Measurements from ENCODE around the gene A4GALT. TPM values are rescaled to one million over a fixed set of nuclear protein-coding genes. Genes with fewer than 3 reads are reported as not detected.
A peak's percentile ranks its signal among the peaks of the same experiment; 100 is the strongest.

Gene A4GALT
- total and polyA plus RNA-seq, 10 of the 15 experiments (the other 5 are each of a cell fraction or from before 2014, with no cell fraction given) = 0.04 to 3.9 (median 2.3) TPM; not detected in 1

GRCh38 chr22:42769574-42770447 is 49.1 kb upstream of the A4GALT start:
- DNase-seq (ENCODE audit: low read depth, low spot score) = peak; percentile 44
- RAD21 ChIA-PET (ENCODE audit: unreplicated experiment) = interaction anchor here (1.0 to 3.0 kb wide), 5 partner anchors 17 to 418 kb away, joined by 3 to 14 read pairs (median 5); partner anchors contain the start of gene ARFGAP3
- no peaks in the 10 kb centered on the region for H3K9me3 ChIP-seq (replicated peaks; ENCODE audit: control insufficient read depth, insufficient read depth, low read length)
- peak overlapping the region; percentile 47 for H2AFZ ChIP-seq (ENCODE audit: control insufficient read depth, low read depth, low read length)
- no peaks in the 10 kb centered on the region for H4K20me1 ChIP-seq (ENCODE audit: control insufficient read depth, insufficient read depth)
- peak overlapping the region; percentile 28; the same call in 1 of the 2 replicates for H3K4me3 ChIP-seq
- peak; percentile 88 for FAIRE-seq
- POLR2A ChIA-PET = interaction anchor here (0.5 to 1.6 kb wide), 6 partner anchors 17 to 120 kb away, joined by 3 to 14 read pairs (median 4); no protein-coding TSS in a partner anchor
- SMC1A ChIA-PET (ENCODE audit: uncharacterized antibody, unreplicated experiment) = interaction anchor here (1.8 to 2.7 kb wide), 2 partner anchors 17 to 53 kb away, joined by 5 to 12 read pairs; no protein-coding TSS in a partner anchor
- H3K4me2 ChIP-seq (ENCODE audit: control insufficient read depth, insufficient read depth) = peak overlapping the region; percentile 97
- in situ Hi-C loops (cut with MboI) = no loop called here
- H3K27me3 ChIP-seq (replicated peaks in 1 of 2; ENCODE audit: control insufficient read depth in 2 of 2, insufficient read depth in 2 of 2, low read length in 1 of 2) = no peaks in the 10 kb centered on the region; a peak in 1 of 4 replicates
- peak; percentile 92 for ATAC-seq
- H3K4me1 ChIP-seq (ENCODE audit: control insufficient read depth, insufficient read depth, low read length) = peaks cover 43% of the 10 kb centered on the region
- 2% methylated on average over 49 of the region's 50 CpGs for WGBS (ENCODE audit: insufficient coverage, insufficient replicate concordance, low lambda C conversion rate, missing lambda C conversion rate)
- intact Hi-C loops (cut with micrococcal nuclease; ENCODE audit: unreplicated experiment) = loop anchor here (5.0 kb wide), 1 partner anchor 108 kb away; no protein-coding TSS in a partner anchor
- H3K36me3 ChIP-seq (ENCODE audit: control insufficient read depth in 2 of 2, insufficient read depth in 2 of 2, low read length in 1 of 2) = no peaks in the 10 kb centered on the region
- H3K9ac ChIP-seq (ENCODE audit: control insufficient read depth, insufficient read depth, low read length) = peak overlapping the region; percentile 35; the same call in 1 of the 2 replicates
- no TSS peak for BruUV-seq (replicated peaks)
- H3K79me2 ChIP-seq (ENCODE audit: control insufficient read depth, insufficient read depth, low read length) = no peaks in the 10 kb centered on the region
- CTCF ChIA-PET = interaction anchor here (0.8 to 1.4 kb wide), 5 partner anchors 9 to 120 kb away, joined by 3 to 4 read pairs (median 3); partner anchors contain the start of gene CYB5R3
- peak overlapping the region; percentile 70 for H3K27ac ChIP-seq (ENCODE audit: control insufficient read depth, insufficient read depth)
- TF ChIP-seq ZNF274 (IDR thresholded peaks at IDR 0.05; ENCODE audit: insufficient read depth, insufficient read length) = no peak
- no peak for TF ChIP-seq NFYA (IDR thresholded peaks at IDR 0.05; ENCODE audit: borderline replicate concordance, low read depth, low read length)
- TF ChIP-seq ATF3 (IDR thresholded peaks at IDR 0.05; ENCODE audit: borderline replicate concordance, extremely low read depth, low read depth, low read length) = no peak
- TF ChIP-seq MTA2 (IDR thresholded peaks at IDR 0.05; ENCODE audit: low read depth) = peak; percentile 87
- TF ChIP-seq RCOR1 (conservative IDR thresholded peaks at IDR 0.05; ENCODE audit: low read depth, low read length) = no peak
- TF ChIP-seq HDAC2 (IDR thresholded peaks at IDR 0.05) = no peak
- peak; percentile 77 for TF ChIP-seq SMARCA5 (IDR thresholded peaks at IDR 0.05)
- 0 out of 2 replicates have a peak, but pooled peaks have one; percentile 5 for TF ChIP-seq CREB1 (IDR thresholded peaks at IDR 0.05; ENCODE audit: low read depth)
- peak; percentile 96 for TF ChIP-seq EED (IDR thresholded peaks at IDR 0.05; ENCODE audit: low read depth)
- peak; percentile 75 to 82 for TF ChIP-seq EP300 (IDR thresholded peaks at IDR 0.05; ENCODE audit: borderline replicate concordance in 1 of 2, control insufficient read depth in 1 of 2, low read depth in 2 of 2, low read length in 2 of 2)
- TF ChIP-seq PML (IDR thresholded peaks at IDR 0.05; ENCODE audit: low read length) = no peak
- no peak; the same call in 1 of the 2 replicates for TF ChIP-seq POLR2AphosphoS5 (IDR thresholded peaks at IDR 0.05; ENCODE audit: low read length)
- no peak for TF ChIP-seq SMAD5 (IDR thresholded peaks at IDR 0.05; ENCODE audit: low read depth)
- no peak for TF ChIP-seq E2F8 (IDR thresholded peaks at IDR 0.05; ENCODE audit: low read depth, partially characterized antibody)
- TF ChIP-seq GABPA (IDR thresholded peaks at IDR 0.05; ENCODE audit: low read depth) = no peak
- TF ChIP-seq KAT2A (conservative IDR thresholded peaks at IDR 0.05; ENCODE audit: control insufficient read depth, low read depth, low read length) = no peak
- TF ChIP-seq IRF4 (IDR thresholded peaks at IDR 0.05; ENCODE audit: low read depth, low read length) = peak; percentile 90
- no peak for TF ChIP-seq NR2C2 (IDR thresholded peaks at IDR 0.05; ENCODE audit: borderline replicate concordance, control insufficient read depth, insufficient read length, low read depth)
- no peak for TF ChIP-seq E2F4 (IDR thresholded peaks at IDR 0.05; ENCODE audit: low read depth, low read length)
- TF ChIP-seq KDM1A (IDR thresholded peaks at IDR 0.05; ENCODE audit: borderline replicate concordance) = no peak
